ENCODE data around the gene OR2B2. TPM values are rescaled to one million over a fixed set of nuclear protein-coding genes. Genes with fewer than 3 reads are reported as not detected.

OR2B2 gene
- total and polyA plus RNA-seq, 2 of the 4 experiments (the other 2 are of a cell fraction) = not detected

DNA sequence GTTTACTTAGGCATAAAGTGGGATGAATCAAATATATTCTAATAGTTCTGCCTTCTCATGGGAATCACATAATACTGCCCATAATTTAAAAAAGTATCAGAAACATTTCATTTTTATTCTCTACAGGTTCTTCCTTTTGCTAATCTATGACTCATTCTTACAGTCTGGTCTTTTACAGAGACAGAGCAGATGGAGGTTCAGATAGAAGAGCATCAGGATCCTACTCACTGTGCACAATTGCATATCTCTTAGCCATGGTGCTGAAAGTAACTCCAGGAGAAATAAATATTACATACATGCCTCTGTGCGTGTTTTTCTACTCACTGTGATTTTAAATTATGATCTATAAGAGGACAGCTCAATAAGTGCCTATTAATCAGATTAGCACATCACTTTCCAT is 28.6 kb upstream of the OR2B2 start:
- Histone ChIP-seq H3K14ac (replicated peaks; ENCODE audit: low read depth, low read length) (no peak overlapping the region), H4K91ac (ENCODE audit: insufficient read depth, low read depth, low read length) (no peak overlapping the region), H2AK9ac (replicated peaks; ENCODE audit: low read depth, low read length, poor library complexity) (no peak overlapping the region), H3K4me2 (ENCODE audit: low read depth, low read length) (no peak overlapping the region), H3K23ac (ENCODE audit: low read depth, low read length) (no peak overlapping the region), H3K9me3 (ENCODE audit: control insufficient read depth, insufficient read depth, low read length) (no peaks in the 10 kb centered on the region), H3K4me1 (ENCODE audit: control insufficient read depth, insufficient read depth, low read length) (no peaks in the 10 kb centered on the region), H3K56ac (ENCODE audit: extremely low read depth, insufficient read depth, low read length) (no peak overlapping the region), H4K5ac (ENCODE audit: low read depth, low read length) (no peak overlapping the region), H2AFZ (replicated peaks; ENCODE audit: low read length, poor library complexity) (no peak overlapping the region), H2BK120ac (ENCODE audit: low read depth, low read length) (no peak overlapping the region), H2BK15ac (ENCODE audit: low read depth, low read length) (no peak overlapping the region), H2AK5ac (ENCODE audit: low read depth, low read length) (no peak overlapping the region), H3K9ac (ENCODE audit: low read depth, low read length) (no peak overlapping the region), H3K4me3 (ENCODE audit: insufficient read depth, low read depth, low read length) (no peak overlapping the region), H3K18ac (ENCODE audit: low read depth, low read length) (no peak overlapping the region), H4K8ac (ENCODE audit: low read depth in 2 of 2, low read length in 2 of 2) (no peak overlapping the region), H3K27me3 (ENCODE audit: control insufficient read depth, insufficient read depth, low read length) (no peaks in the 10 kb centered on the region), H3K4ac (ENCODE audit: low read depth, low read length) (no peak overlapping the region), H2BK20ac (ENCODE audit: low read depth, low read length) (no peak overlapping the region), H3K27ac (ENCODE audit: insufficient read depth, low read length) (no peak overlapping the region), H3K79me1 (ENCODE audit: low read depth in 1 of 2, low read length in 2 of 2) (no peaks in the 10 kb centered on the region), H2BK5ac (ENCODE audit: low read depth, low read length, poor library complexity, severe bottlenecking) (no peak overlapping the region), H3K9me1 (ENCODE audit: insufficient read depth, low read length) (no peaks in the 10 kb centered on the region), H4K20me1 (ENCODE audit: insufficient read depth, low read length) (no peaks in the 10 kb centered on the region), H3K36me3 (ENCODE audit: control insufficient read depth, insufficient read depth, low read length) (no peaks in the 10 kb centered on the region)
- ChIA-PET POLR2A (ENCODE audit: unreplicated experiment) (no interaction called here), CTCF (no interaction called here)
- dilution Hi-C loops (cut with HindIII; ENCODE audit: low sequenced_read_pairs, unreplicated experiment) (no loop called here), in situ Hi-C loops (cut with MboI; ENCODE audit: low sequenced_read_pairs) (no loop called here), intact Hi-C loops (cut with micrococcal nuclease) (no loop called here)
- TF ChIP-seq CHD1 (IDR thresholded peaks at IDR 0.05; ENCODE audit: low read depth, low read length) (no peak), MAFK (IDR thresholded peaks at IDR 0.05; ENCODE audit: low read depth, low read length) (no peak), CEBPB (IDR thresholded peaks at IDR 0.05; ENCODE audit: low read depth, low read length) (no peak), POLR2A (IDR thresholded peaks at IDR 0.05; ENCODE audit: low read depth, low read length) (no peak), RFX5 (IDR thresholded peaks at IDR 0.05; ENCODE audit: low read depth, low read length) (no peak), MXI1 (IDR thresholded peaks at IDR 0.05; ENCODE audit: borderline replicate concordance, low read depth, low read length) (no peak), RAD21 (IDR thresholded peaks at IDR 0.05; ENCODE audit: low read length) (no peak), RCOR1 (IDR thresholded peaks at IDR 0.05; ENCODE audit: insufficient replicate concordance, low read length) (no peak), BHLHE40 (IDR thresholded peaks at IDR 0.05; ENCODE audit: low read depth, low read length) (no peak), FOS (IDR thresholded peaks at IDR 0.05; ENCODE audit: low read depth, low read length) (no peak), SMC3 (IDR thresholded peaks at IDR 0.05; ENCODE audit: low read depth, low read length) (no peak), NFE2L2 (IDR thresholded peaks at IDR 0.05; ENCODE audit: low read depth, low read length) (no peak), MAZ (IDR thresholded peaks at IDR 0.05; ENCODE audit: borderline replicate concordance, low read depth, low read length) (no peak)
- TF ChIP-seq, protein P1, sequence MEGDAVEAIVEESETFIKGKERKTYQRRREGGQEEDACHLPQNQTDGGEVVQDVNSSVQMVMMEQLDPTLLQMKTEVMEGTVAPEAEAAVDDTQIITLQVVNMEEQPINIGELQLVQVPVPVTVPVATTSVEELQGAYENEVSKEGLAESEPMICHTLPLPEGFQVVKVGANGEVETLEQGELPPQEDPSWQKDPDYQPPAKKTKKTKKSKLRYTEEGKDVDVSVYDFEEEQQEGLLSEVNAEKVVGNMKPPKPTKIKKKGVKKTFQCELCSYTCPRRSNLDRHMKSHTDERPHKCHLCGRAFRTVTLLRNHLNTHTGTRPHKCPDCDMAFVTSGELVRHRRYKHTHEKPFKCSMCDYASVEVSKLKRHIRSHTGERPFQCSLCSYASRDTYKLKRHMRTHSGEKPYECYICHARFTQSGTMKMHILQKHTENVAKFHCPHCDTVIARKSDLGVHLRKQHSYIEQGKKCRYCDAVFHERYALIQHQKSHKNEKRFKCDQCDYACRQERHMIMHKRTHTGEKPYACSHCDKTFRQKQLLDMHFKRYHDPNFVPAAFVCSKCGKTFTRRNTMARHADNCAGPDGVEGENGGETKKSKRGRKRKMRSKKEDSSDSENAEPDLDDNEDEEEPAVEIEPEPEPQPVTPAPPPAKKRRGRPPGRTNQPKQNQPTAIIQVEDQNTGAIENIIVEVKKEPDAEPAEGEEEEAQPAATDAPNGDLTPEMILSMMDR (conservative IDR thresholded peaks at IDR 0.05; ENCODE audit: low read depth, low read length) = no peak
- TF ChIP-seq, protein P2, sequence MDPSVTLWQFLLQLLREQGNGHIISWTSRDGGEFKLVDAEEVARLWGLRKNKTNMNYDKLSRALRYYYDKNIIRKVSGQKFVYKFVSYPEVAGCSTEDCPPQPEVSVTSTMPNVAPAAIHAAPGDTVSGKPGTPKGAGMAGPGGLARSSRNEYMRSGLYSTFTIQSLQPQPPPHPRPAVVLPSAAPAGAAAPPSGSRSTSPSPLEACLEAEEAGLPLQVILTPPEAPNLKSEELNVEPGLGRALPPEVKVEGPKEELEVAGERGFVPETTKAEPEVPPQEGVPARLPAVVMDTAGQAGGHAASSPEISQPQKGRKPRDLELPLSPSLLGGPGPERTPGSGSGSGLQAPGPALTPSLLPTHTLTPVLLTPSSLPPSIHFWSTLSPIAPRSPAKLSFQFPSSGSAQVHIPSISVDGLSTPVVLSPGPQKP (IDR thresholded peaks at IDR 0.05; ENCODE audit: borderline replicate concordance, low read depth, low read length) = no peak
- TF ChIP-seq, protein P3, sequence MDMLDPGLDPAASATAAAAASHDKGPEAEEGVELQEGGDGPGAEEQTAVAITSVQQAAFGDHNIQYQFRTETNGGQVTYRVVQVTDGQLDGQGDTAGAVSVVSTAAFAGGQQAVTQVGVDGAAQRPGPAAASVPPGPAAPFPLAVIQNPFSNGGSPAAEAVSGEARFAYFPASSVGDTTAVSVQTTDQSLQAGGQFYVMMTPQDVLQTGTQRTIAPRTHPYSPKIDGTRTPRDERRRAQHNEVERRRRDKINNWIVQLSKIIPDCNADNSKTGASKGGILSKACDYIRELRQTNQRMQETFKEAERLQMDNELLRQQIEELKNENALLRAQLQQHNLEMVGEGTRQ (IDR thresholded peaks at IDR 0.05; ENCODE audit: low read depth, low read length) = no peak
- no peak for ATAC-seq (ENCODE audit: low read depth)
- DNase-seq = peak; percentile 1
- no TSS peak for BruUV-seq (replicated peaks)
- WGBS, 2 experiments (ENCODE audit: extremely low coverage in 2 of 2, insufficient read length in 1 of 2) = no CpG with 5 or more reads among the region's 1 CpG

Data from IMR-90 (cell line).